Measurements from ENCODE around the gene VARS2.
"Not testable (repeated sequence)": the region's sequence is repeated elsewhere in the genome, so short reads cannot be mapped to it uniquely, and the experiment has no call there.

Gene VARS2

GRCh38 chr6:30900863-30901417, 13.1 kb upstream of the VARS2 start:
- no peak for DNase-seq

GRCh38 chr6:30901436-30901835, 12.6 kb upstream of the VARS2 start:
- DNase-seq: no peak

- not testable (repeated sequence) for DNase-seq
Observed at GRCh38 chr6:30902196-30902595, 11.8 kb upstream of the VARS2 start.

GRCh38 chr6:30902709-30903108, 11.3 kb upstream of the VARS2 start:
- DNase-seq: no peak

- no peak for DNase-seq
Observed at GRCh38 chr6:30903236-30903635, 10.8 kb upstream of the VARS2 start.

- DNase-seq: not testable (repeated sequence)
Observed at GRCh38 chr6:30907290-30907757, 6.7 kb upstream of the VARS2 start.

- peak; percentile 95 for DNase-seq
Observed at GRCh38 chr6:30907758-30908591, 6.1 kb upstream of the VARS2 start, which contains the start of gene GTF2H4. GTF2H4 (plus strand) TSS chr6:30908207.

GRCh38 chr6:30908700-30909099, 5.3 kb upstream of the VARS2 start:
- no peak for DNase-seq

- not testable (repeated sequence) for DNase-seq
Observed at GRCh38 chr6:30910473-30910872, 3.6 kb upstream of the VARS2 start.

- no peak for DNase-seq
Observed at GRCh38 chr6:30912746-30913520, 1.1 kb upstream of the VARS2 start.

GRCh38 chr6:30913721-30914075, 340 bp upstream of the VARS2 start:
- no peak for DNase-seq

GRCh38 chr6:30914854-30915590, 984 bp downstream of the VARS2 start:
- no peak for DNase-seq

GRCh38 chr6:30915591-30915946, 1.5 kb downstream of the VARS2 start:
- no peak for DNase-seq

- DNase-seq: no peak
Observed at GRCh38 chr6:30917041-30917440, 3.0 kb downstream of the VARS2 start.

GRCh38 chr6:30917487-30917886, 3.4 kb downstream of the VARS2 start:
- no peak for DNase-seq

- DNase-seq: no peak
Observed at GRCh38 chr6:30918670-30919069, 4.6 kb downstream of the VARS2 start.

GRCh38 chr6:30922447-30922852, 8.4 kb downstream of the VARS2 start:
- DNase-seq: no peak

GRCh38 chr6:30924040-30924627, 10.1 kb downstream of the VARS2 start:
- DNase-seq: not testable (repeated sequence)

GRCh38 chr6:30926644-30927043, 12.6 kb downstream of the VARS2 start:
- no peak for DNase-seq

GRCh38 chr6:30927080-30927479, 13.0 kb downstream of the VARS2 start:
- not testable (repeated sequence) for DNase-seq

- DNase-seq: no peak
Observed at GRCh38 chr6:30928677-30929076, 14.6 kb downstream of the VARS2 start.

- no peak for DNase-seq
Observed at GRCh38 chr6:30930506-30930905, 16.5 kb downstream of the VARS2 start.

- DNase-seq: no peak
Observed at GRCh38 chr6:30931272-30931671, 17.2 kb downstream of the VARS2 start.
